Cardiac fibroblast (primary cell): ENCODE measurements around the gene ARHGDIB.
A peak's percentile ranks its signal among the peaks of the same experiment; 100 is the strongest.

Experiments used
- DNase-seq, 2 donors: peaks; one replicate each; pipeline versions ENCODE4 v3.0.0 to v3.0.0-alpha.2; 2010; ENCODE audit warnings: low read depth in 2 of 2
- H3K4me3 ChIP-seq, 2 donors: replicated peaks in 1 of 2; 1 replicate in 1 of 2; 2 replicates in 1 of 2; pipeline ENCODE4 v1.5.1; 2011; ENCODE audit warnings: low read depth in 2 of 2, low read length in 2 of 2, mild to moderate bottlenecking in 2 of 2, moderate library complexity in 1 of 2
- TF ChIP-seq, protein P1 (sequence below): IDR thresholded peaks from one replicate; pipeline ENCODE4 v1.5.1; 2011; ENCODE audit warnings: low read depth, mild to moderate bottlenecking, low read length, inconsistent platforms

The ARHGDIB gene

DNA sequence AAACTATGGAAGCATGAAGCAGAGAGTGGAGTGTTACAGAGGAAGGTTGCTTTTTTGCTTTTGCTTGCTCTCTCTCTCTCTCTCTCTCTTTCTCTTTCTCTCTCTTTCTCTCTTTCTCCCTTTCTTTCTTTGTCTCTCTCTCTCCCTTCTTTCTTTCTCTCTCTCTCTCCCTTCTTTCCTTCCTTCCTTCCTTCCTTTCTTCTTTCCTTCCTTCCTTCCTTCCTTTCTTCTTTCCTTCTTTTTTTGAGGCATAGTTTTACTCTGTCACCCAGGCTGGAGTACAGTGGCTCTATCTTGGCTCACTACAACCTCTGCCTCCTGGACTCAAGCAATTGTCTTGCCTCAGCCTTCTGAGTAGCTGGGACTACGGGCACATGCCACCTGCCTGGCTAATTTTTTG, 7.6 kb downstream of the ARHGDIB start:
- no peak overlapping the region for H3K4me3 ChIP-seq
- TF ChIP-seq, protein P1, sequence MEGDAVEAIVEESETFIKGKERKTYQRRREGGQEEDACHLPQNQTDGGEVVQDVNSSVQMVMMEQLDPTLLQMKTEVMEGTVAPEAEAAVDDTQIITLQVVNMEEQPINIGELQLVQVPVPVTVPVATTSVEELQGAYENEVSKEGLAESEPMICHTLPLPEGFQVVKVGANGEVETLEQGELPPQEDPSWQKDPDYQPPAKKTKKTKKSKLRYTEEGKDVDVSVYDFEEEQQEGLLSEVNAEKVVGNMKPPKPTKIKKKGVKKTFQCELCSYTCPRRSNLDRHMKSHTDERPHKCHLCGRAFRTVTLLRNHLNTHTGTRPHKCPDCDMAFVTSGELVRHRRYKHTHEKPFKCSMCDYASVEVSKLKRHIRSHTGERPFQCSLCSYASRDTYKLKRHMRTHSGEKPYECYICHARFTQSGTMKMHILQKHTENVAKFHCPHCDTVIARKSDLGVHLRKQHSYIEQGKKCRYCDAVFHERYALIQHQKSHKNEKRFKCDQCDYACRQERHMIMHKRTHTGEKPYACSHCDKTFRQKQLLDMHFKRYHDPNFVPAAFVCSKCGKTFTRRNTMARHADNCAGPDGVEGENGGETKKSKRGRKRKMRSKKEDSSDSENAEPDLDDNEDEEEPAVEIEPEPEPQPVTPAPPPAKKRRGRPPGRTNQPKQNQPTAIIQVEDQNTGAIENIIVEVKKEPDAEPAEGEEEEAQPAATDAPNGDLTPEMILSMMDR, result no peak
- no peak for DNase-seq

DNA sequence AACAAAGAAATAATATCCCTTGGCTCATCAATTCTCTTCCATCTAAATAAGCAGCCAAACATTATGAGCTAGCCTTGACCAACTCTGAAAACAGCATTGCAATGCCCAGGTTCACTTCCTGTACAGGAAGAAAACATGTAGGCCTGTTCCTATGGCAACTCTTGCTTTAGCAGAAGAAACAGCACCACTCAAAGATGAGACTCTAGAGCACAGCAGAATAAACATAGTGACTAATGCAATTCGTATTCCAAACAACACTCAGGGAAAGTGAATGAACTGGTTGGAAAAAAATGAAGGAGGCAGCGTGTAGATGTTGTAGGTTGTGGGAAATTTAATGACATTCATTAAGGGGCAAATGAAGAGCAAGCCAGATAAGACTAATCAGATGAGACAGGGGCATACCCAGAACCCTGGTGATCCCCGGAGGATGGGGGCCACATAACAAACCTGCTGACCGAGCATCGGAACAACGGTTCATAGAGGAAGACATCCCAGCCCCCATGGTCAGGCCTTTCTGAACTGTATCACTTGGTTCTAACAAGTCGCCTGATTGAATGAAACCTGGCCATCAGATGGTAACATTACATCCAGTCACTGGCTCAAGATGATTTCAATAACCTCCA, 9.0 kb downstream of the ARHGDIB start:
- DNase-seq, result peak; percentile 97 to 99
- TF ChIP-seq, protein P1, result no peak
- H3K4me3 ChIP-seq, result peak overlapping the region in 1 of 2 donors; percentile 27

DNA sequence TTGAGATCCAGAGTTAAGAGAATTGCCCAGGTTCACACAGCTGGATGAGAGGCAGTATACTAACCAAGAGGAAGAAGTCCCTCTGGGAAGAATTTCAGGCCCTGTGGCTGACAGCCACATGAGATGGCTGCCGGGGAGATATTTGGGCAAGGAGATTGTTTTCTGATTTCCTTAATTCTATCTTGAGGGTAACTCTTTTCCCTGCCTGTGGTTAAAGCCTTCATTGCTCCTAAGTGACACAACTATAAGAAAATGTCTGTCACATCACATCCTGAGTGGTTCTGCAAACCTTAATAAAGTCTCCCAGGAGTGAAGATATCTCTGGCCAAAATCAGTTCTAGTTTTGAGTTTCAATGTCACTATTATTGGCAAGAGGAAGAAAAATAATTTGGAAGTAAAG, 9.6 kb downstream of the ARHGDIB start:
- no peak overlapping the region for H3K4me3 ChIP-seq
- TF ChIP-seq, protein P1, result no peak
- DNase-seq, result no peak

DNA sequence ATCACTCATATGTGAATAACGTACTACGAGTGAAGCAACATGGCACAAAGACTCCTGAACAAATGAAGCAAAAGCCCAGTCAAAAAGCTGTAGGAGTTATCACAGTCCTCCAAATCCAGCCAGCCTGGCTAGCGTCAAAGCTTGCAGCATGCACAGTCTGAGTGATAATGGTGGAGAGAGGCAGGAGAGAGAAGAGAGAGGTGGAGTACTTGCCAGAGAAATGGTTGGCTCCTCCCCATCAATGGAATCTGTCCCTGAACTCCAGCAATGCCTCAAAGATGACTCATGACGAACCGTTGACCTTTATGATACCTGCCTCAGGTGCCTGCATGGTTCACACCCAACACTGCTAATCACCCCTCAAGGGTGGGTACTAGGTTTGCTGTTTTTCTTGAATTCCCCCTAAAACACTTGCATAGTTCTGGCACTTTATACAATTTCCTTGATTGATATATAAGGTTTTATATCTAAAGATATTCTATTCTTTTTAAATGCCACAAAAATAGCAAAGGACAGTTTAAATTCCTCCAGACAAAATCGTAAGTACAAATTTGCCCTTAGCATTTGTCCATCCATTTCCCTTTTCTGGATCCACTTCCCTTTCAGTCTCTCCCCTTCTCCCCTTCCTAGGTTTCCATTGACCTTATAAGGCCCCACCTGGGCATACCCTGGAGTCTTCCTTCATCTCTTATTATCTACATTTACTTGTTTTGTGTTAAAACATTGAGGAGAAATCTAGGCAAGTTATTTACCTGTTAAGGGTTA, 10.2 kb downstream of the ARHGDIB start:
- peak; percentile 44 to 63 for DNase-seq
- H3K4me3 ChIP-seq, result no peak overlapping the region

DNA sequence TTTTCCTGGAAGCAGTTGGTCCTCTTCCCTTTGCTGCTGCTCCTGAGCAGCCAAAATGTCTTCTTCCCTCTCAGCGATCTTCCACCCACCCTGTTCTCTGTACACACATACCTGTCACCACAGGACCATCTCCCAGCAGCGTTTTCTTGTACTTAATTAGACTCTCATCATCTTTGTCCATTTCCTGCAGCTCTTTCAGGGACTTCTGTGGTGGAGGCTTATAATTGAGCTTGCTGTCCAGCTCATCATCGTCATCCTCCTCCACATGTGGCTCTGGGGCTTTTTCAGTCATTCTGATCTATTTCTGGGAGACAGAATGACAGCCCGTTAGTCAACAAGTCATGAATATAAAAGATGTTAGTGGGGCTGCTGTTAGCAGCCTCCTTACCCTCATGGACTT, 11.0 kb downstream of the ARHGDIB start:
- DNase-seq, result no peak
- H3K4me3 ChIP-seq, result no peak overlapping the region
- TF ChIP-seq, protein P1, result no peak

More for the DNA sequence above, 10.2 kb downstream of the ARHGDIB start:
- TF ChIP-seq, protein P1, result no peak

DNA sequence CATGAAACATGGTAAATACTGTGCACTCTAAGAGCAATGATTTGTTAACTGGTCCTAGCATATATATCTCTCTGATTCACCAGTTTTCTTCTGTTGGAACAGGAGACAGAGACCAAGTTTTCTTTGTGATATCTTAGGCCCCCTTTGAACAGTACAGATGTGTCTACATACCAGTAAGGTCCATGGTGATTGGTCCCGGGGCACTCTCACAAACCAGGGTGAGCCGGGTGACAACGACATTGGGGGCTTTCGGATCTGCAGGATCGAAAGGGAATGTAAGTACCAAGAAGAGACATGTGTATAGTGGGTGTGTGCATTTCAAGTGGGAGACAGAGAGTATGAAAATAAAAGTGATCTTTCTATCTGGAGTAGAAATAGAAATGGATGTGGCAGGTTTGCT, 11.8 kb downstream of the ARHGDIB start:
- no peak for DNase-seq

More for the DNA sequence above, 11.8 kb downstream of the ARHGDIB start:
- TF ChIP-seq, protein P1, result no peak
- no peak overlapping the region for H3K4me3 ChIP-seq
